Heart left ventricle (tissue), 13 donors: ENCODE measurements around the gene RAD51B.

Experiments used
- POLR2A ChIP-seq, 2 donors: fragments of 450-650 bp; IDR thresholded peaks; one replicate each; pipeline ENCODE4 v1.6.1; 2017; ENCODE audit warnings: antibody characterized with exemption in 2 of 2, mild to moderate bottlenecking in 2 of 2, moderate library complexity in 2 of 2
- TF ChIP-seq, protein P1 (sequence below), 12 donors: fragments of 200-600 bp; sonication (generic) in 4 of 12; IDR thresholded peaks; one replicate each; pipeline versions ENCODE4 v1.5.0 to v1.8.0; 2018 to 2022; ENCODE audit warnings: antibody characterized with exemption in 12 of 12, mild to moderate bottlenecking in 5 of 12
- donor health status: ischemic (EF 13 %, LVEDD 7.1; RV severe dilation, severe dysfunction).
- donor health status: DM: no; HTN: yes; CAD: no.
- donor health status: DM: no; HTN: no; CAD: no.
- donor health status: ischemic (EF 25% LVEDD 6.9; RV normal size, moderate dysfunction).
- donor health status: ischemic (EF 25% LVEDD 5.7; RV mildly dilated, moderate dysfunction).
- donor health status: ischemic (EF 35%, LVEDD 5.7; RV mildly dilated, moderate dysfunction).
- donor health status: nonischemic (EF 11% LVEDD 7.7; RV severe dilation, severe dysfunction).
- donor health status: DM: yes; HTN: yes; CAD: no.
- donor health status: PGD.
- donor health status: ischemic (EF 29% LVEDD 5.4; RV normal size, mild dysfunction).
- donor health status: nonischemic (EF 23%, LVEDD 6.1; RV moderate dilation, normal function).

DNA sequence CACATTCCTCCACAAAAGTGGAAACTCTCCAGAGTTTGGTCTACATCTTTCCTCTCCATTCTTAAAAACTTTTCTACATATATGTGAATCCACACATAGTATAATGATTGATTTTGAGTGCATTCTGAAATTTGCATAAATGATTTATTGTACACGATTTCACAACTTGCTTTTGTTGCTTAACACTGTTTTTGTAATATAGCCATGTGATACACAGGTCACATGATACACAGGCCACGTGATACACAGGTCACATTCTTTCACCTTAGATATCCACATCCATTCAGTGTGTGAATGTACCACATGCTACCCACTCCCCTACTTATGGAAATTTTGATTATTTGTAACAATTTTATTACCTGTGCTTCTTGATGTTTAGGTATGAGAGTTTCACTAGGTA lies 654.2 kb downstream of the RAD51B start:
- TF ChIP-seq, protein P1, sequence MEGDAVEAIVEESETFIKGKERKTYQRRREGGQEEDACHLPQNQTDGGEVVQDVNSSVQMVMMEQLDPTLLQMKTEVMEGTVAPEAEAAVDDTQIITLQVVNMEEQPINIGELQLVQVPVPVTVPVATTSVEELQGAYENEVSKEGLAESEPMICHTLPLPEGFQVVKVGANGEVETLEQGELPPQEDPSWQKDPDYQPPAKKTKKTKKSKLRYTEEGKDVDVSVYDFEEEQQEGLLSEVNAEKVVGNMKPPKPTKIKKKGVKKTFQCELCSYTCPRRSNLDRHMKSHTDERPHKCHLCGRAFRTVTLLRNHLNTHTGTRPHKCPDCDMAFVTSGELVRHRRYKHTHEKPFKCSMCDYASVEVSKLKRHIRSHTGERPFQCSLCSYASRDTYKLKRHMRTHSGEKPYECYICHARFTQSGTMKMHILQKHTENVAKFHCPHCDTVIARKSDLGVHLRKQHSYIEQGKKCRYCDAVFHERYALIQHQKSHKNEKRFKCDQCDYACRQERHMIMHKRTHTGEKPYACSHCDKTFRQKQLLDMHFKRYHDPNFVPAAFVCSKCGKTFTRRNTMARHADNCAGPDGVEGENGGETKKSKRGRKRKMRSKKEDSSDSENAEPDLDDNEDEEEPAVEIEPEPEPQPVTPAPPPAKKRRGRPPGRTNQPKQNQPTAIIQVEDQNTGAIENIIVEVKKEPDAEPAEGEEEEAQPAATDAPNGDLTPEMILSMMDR (IDR thresholded peaks at IDR 0.05): no peak
- no peak for TF ChIP-seq POLR2A (IDR thresholded peaks at IDR 0.05)
